Kidney (tissue), 14 donors: ENCODE data around the gene CELSR2. TPM values are rescaled to one million over a fixed set of nuclear protein-coding genes. Genes with fewer than 3 reads are reported as not detected.
A peak's percentile ranks its signal among the peaks of the same experiment; 100 is the strongest.

Experiments
- DNase-seq, 5 donors: peaks; one replicate each; pipeline ENCODE4 v3.0.0-alpha.2; 2013 to 2020
- FAIRE-seq: peaks from 2 replicates; lab custom pipeline; 2012; peaks lifted over from hg19 to GRCh38; lab: Jason Lieb, UNC
- H3K27ac ChIP-seq, 2 donors: one replicate each; pipeline ENCODE4 v1.7.0; 2013; ENCODE audit warnings: low read depth in 2 of 2, low read length in 2 of 2, inconsistent platforms in 1 of 2
- H3K27me3 ChIP-seq: one replicate; pipeline ENCODE4 v1.7.1; 2013; ENCODE audit warnings: low read length, inconsistent platforms; ENCODE audit not compliant: control insufficient read depth, insufficient read depth
- H3K36me3 ChIP-seq, 3 donors: one replicate each; pipeline versions ENCODE4 v1.7.0 to v1.7.1; 2013; ENCODE audit warnings: low read length in 3 of 3, control low read depth in 1 of 3, inconsistent platforms in 1 of 3; ENCODE audit not compliant: insufficient read depth in 3 of 3, control insufficient read depth in 2 of 3
- H3K4me1 ChIP-seq, 3 donors: one replicate each; pipeline versions ENCODE4 v1.7.0 to v1.7.1; 2013; ENCODE audit warnings: low read length in 3 of 3, inconsistent platforms in 1 of 3, low read depth in 1 of 3; ENCODE audit not compliant: control insufficient read depth in 2 of 3, insufficient read depth in 2 of 3
- H3K4me3 ChIP-seq, 3 donors: one replicate each; pipeline versions ENCODE4 v1.7.0 to v1.8.1; 2013; ENCODE audit warnings: low read length in 3 of 3, control low read depth in 1 of 3, inconsistent platforms in 1 of 3
- H3K9ac ChIP-seq, 3 donors: one replicate each; pipeline versions ENCODE4 v1.7.0 to v1.7.1; 2013; ENCODE audit warnings: low read length in 3 of 3, control low read depth in 1 of 3, inconsistent platforms in 1 of 3
- H3K9me3 ChIP-seq, 3 donors: one replicate each; pipeline versions ENCODE4 v1.7.0 to v1.7.1; 2013; ENCODE audit warnings: low read length in 3 of 3, control low read depth in 1 of 3, inconsistent platforms in 1 of 3; ENCODE audit not compliant: control insufficient read depth in 2 of 3, insufficient read depth in 1 of 3
- CTCF ChIP-seq: IDR thresholded peaks from 3 replicates; pipeline ENCODE4 v1.5.1; 2012; ENCODE audit warnings: mild to moderate bottlenecking, moderate library complexity, borderline replicate concordance; ENCODE audit not compliant: insufficient read depth; ENCODE audit errors: extremely low read depth
- intact Hi-C: fragments of 100-400 bp; cut with DNase I; formaldehyde crosslinking; loops from one replicate; pipeline ENCODE4 v1.11.1; 2022
- polyA plus RNA-seq: library from polyadenylated mRNA; stranded (reverse); fragments of 350-450 nt; fragmentation: Illumina TruSeq; extraction: RNeasy Lipid Tissue Mini Kit (QIAGEN cat#74804); gene quantifications from one replicate; pipeline ENCODE4 v1.2.3, GENCODE V29; 2014; ENCODE audit warnings: low read depth, low replicate concordance; ENCODE audit not compliant: insufficient read depth
- total RNA-seq: library from RNA; stranded (reverse); fragmentation: NEBNext Ultra II Directional; extraction: Animal tissue kit (Norgen Biotek cat#: 25700); gene quantifications from one replicate; pipeline ENCODE4 v1.2.1, GENCODE V29; 2021
- donor health status: control.
- donor health status: control.
- donor health status: control.
- donor health status: control.
- donor health status: control.
- donor health status: DM: yes; HTN: yes; CAD: no.
- donor health status: Normal renal cell carcinoma (clear cell type).

CELSR2 gene
- total and polyA plus RNA-seq, 2 donors from 2014 or later: 10.6 to 65.6 TPM

GRCh38 chr1:109253803-109254620 lies 4.7 kb downstream of the CELSR2 start:
- H3K9me3 ChIP-seq: no peaks in the 10 kb centered on the region
- H3K4me3 ChIP-seq: peak overlapping the region; percentile 11 to 38 (median 29)
- H3K27ac ChIP-seq: peak overlapping the region; percentile 85 to 91
- DNase-seq (peak; percentile 79 to 87 (median 85)), FAIRE-seq (no peak)
- intact Hi-C loops: no loop called here
- peaks cover 0 to 34% (median 17%) of the 10 kb centered on the region in 3 donors for H3K4me1 ChIP-seq
- H3K9ac ChIP-seq: peak overlapping the region in 1 of 3 donors; percentile 51
- peaks cover 0 to under 1% (median 0%) of the 10 kb centered on the region in 3 donors for H3K36me3 ChIP-seq
- H3K27me3 ChIP-seq: no peaks in the 10 kb centered on the region
- TF ChIP-seq CTCF: no peak

GRCh38 chr1:109254621-109255096 lies 5.3 kb downstream of the CELSR2 start:
- peaks cover 0 to 2% (median 0%) of the 10 kb centered on the region in 3 donors for H3K36me3 ChIP-seq
- H3K4me3 ChIP-seq: peak overlapping the region in 1 of 3 donors; percentile 3
- no peaks in the 10 kb centered on the region for H3K9me3 ChIP-seq
- TF ChIP-seq CTCF: no peak
- DNase-seq (peak in 4 of 5 donors; percentile 46 to 84 (median 64)), FAIRE-seq (no peak)
- H3K27me3 ChIP-seq: no peaks in the 10 kb centered on the region
- H3K9ac ChIP-seq: peak overlapping the region in 1 of 3 donors; percentile 51
- peaks cover 0 to 34% (median 17%) of the 10 kb centered on the region in 3 donors for H3K4me1 ChIP-seq
- peak overlapping the region; percentile 85 to 91 for H3K27ac ChIP-seq
- intact Hi-C loops: no loop called here

GRCh38 chr1:109255097-109255651 lies 5.8 kb downstream of the CELSR2 start:
- Histone ChIP-seq H3K4me3 (no peak overlapping the region), H3K9ac (peak overlapping the region in 1 of 3 donors; percentile 34), H3K27ac (peak overlapping the region; percentile 56 to 85), H3K4me1 (peaks cover 0 to 32% (median 17%) of the 10 kb centered on the region in 3 donors), H3K9me3 (no peaks in the 10 kb centered on the region), H3K27me3 (no peaks in the 10 kb centered on the region), H3K36me3 (peaks cover 0 to 2% (median 0%) of the 10 kb centered on the region in 3 donors)
- TF ChIP-seq CTCF: no peak
- FAIRE-seq (no peak), DNase-seq (peak; percentile 37 to 80 (median 43))
- intact Hi-C loops: no loop called here
